Thymus (tissue), 11 donors: ENCODE measurements around the gene MYO1E. TPM values are rescaled to one million over a fixed set of nuclear protein-coding genes. Genes with fewer than 3 reads are reported as not detected.

Source experiments
- DNase-seq, 9 donors: peaks; one replicate each; pipeline ENCODE4 v3.0.0-alpha.2; 2013; ENCODE audit warnings: low spot score in 9 of 9, low read depth in 6 of 9, missing footprints in 1 of 9
- H3K27ac ChIP-seq, 2 donors: one replicate each; pipeline ENCODE4 v1.5.1; 2013; ENCODE audit warnings: control low read depth in 1 of 2, low read depth in 1 of 2, low read length in 1 of 2, mild to moderate bottlenecking in 1 of 2, moderate library complexity in 1 of 2
- H3K27me3 ChIP-seq, 2 donors: one replicate each; pipeline ENCODE4 v1.5.1; 2013; ENCODE audit warnings: low read length in 1 of 2; ENCODE audit not compliant: control insufficient read depth in 2 of 2, insufficient read depth in 1 of 2
- H3K36me3 ChIP-seq, 2 donors: one replicate each; pipeline ENCODE4 v1.5.1; 2013; ENCODE audit warnings: low read length in 1 of 2, mild to moderate bottlenecking in 1 of 2, moderate library complexity in 1 of 2; ENCODE audit not compliant: control insufficient read depth in 2 of 2, insufficient read depth in 2 of 2
- H3K4me1 ChIP-seq, 2 donors: one replicate each; pipeline ENCODE4 v1.5.1; 2013; ENCODE audit warnings: low read length in 2 of 2; ENCODE audit not compliant: control insufficient read depth in 2 of 2, insufficient read depth in 2 of 2
- H3K4me3 ChIP-seq, 2 donors: one replicate each; pipeline ENCODE4 v1.5.1; 2013; ENCODE audit warnings: low read length in 2 of 2, control low read depth in 1 of 2, mild to moderate bottlenecking in 1 of 2
- H3K9me3 ChIP-seq, 2 donors: one replicate each; pipeline ENCODE4 v1.5.1; 2013; ENCODE audit warnings: low read length in 1 of 2, mild to moderate bottlenecking in 1 of 2; ENCODE audit not compliant: control insufficient read depth in 2 of 2, insufficient read depth in 1 of 2
- WGBS: extraction: QIAGEN DNeasy Blood & Tissue Kit; methylation state at CpG from one replicate; pipeline ENCODE4 v1.1.7; 2013; 5-methylcytosine and 5-hydroxymethylcytosine counted together
- polyA plus RNA-seq: library from polyadenylated mRNA; stranded (reverse); fragments of 200-250 nt; gene quantifications from one replicate; pipeline ENCODE4 v1.2.3, GENCODE V29; 2013
- total RNA-seq: library from RNA; stranded (reverse); fragments of 120-200 nt; gene quantifications from one replicate; pipeline ENCODE4 v1.2.4, GENCODE V29; 2013
- donor health status: healthy.

The MYO1E gene
- total and polyA plus RNA-seq, 2 donors = 15.5 to 59.8 TPM

DNA sequence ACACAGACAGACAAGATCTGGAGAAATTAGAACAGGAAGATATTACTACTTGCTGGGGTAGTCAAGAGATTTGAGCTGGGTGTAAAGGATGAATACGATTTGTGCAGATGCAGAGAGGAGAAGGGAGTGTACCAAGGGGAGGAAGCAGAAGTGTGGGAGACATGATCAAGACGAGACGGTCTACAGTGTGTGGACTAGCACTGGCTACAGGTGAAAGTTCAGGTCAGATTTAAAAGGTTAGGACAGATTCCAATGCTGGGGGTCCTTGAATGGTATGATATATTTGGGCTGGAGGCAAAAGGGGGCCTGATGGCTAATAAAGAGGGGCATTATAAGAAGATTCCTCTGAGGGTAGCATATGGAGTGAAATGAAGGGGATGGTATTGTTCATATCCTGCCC lies 154.0 kb downstream of the MYO1E start:
- Histone ChIP-seq H3K27me3 (no peaks in the 10 kb centered on the region), H3K9me3 (no peaks in the 10 kb centered on the region), H3K36me3 (no peaks in the 10 kb centered on the region), H3K27ac (no peak overlapping the region), H3K4me1 (no peaks in the 10 kb centered on the region), H3K4me3 (no peak overlapping the region)
- DNase-seq = no peak
- WGBS = 92% methylated on average over 3 of the region's 3 CpGs

DNA sequence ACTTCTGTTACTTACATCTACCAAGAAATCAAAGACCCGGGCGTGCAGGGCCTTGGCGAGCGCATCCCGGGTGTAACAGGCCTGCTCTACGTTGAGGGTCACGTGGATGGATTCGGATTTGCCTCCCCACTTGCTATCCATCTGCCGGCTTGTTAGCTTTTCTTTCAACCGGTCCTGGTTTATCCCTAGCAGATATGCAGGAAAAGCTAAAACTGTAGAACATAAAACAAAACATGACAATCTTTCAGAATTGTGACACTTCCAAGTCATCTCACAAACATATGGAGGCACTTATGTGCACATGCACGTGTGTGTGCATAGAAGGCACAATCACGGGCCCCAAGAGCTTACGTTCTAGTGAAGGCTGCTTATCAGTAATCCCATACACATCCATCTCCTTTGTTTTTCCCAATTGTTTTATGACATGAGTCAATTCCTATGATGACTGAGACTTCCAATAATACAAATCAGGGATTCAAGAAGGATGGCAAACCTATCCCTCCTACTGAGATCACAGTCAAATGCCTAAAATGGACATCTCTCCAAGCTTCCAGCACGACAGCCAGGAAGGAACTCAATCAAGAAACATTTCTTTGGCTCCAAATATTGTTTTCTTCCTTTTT lies 154.7 kb downstream of the MYO1E start:
- no peak for DNase-seq
- no peak overlapping the region for H3K27ac ChIP-seq
- no peaks in the 10 kb centered on the region for H3K27me3 ChIP-seq
- no peaks in the 10 kb centered on the region for H3K4me1 ChIP-seq
- H3K4me3 ChIP-seq = no peak overlapping the region
- no peaks in the 10 kb centered on the region for H3K9me3 ChIP-seq
- no peaks in the 10 kb centered on the region for H3K36me3 ChIP-seq
- 93% methylated on average over 14 of the region's 14 CpGs for WGBS

DNA sequence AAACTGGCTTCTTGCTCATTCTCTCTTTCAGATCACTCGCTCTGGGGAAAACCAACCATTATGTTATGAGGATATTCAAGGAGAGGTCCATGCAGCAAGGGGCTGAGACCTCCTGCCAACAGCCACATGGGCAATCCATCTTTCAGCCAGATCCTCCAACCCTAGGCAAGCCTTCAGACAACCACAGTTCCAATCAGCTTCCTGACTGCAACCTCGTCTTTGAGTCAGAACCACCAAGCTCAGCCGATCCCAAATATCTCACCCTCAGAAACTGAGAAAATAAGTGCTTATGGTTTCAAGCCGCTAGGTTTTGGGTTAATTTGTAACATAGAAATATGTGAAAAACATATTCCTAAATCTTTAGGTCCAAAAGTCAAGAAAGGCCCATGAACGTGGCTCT lies 155.8 kb downstream of the MYO1E start:
- Histone ChIP-seq H3K27ac (no peak overlapping the region), H3K4me3 (no peak overlapping the region), H3K9me3 (no peaks in the 10 kb centered on the region), H3K27me3 (no peaks in the 10 kb centered on the region), H3K4me1 (no peaks in the 10 kb centered on the region), H3K36me3 (no peaks in the 10 kb centered on the region)
- WGBS = 95% methylated on average over 5 of the region's 5 CpGs
- DNase-seq = no peak

DNA sequence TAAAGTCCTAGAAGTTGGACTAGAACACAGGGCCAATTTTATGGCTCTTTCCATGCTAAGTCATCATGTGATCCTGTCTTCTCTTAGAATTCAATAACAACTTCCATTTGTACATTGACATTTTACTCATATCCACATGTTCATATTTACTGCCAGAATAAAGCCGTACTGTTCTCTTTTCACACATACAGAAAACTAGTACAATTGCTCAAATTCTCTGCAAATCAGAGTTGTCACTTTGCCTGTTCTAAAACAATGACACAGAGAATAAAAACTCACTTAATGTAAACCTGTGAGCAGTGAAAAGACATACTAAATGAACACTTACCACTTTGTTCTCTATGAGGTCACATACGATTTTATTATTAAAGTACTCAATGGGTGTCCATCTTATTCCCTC lies 162.5 kb downstream of the MYO1E start:
- H3K4me3 ChIP-seq = no peak overlapping the region
- no peaks in the 10 kb centered on the region for H3K9me3 ChIP-seq
- H3K4me1 ChIP-seq = no peaks in the 10 kb centered on the region
- H3K27me3 ChIP-seq = no peaks in the 10 kb centered on the region
- 97% methylated on average over 2 of the region's 2 CpGs for WGBS
- H3K36me3 ChIP-seq = no peaks in the 10 kb centered on the region
- H3K27ac ChIP-seq = no peak overlapping the region
- DNase-seq = no peak

DNA sequence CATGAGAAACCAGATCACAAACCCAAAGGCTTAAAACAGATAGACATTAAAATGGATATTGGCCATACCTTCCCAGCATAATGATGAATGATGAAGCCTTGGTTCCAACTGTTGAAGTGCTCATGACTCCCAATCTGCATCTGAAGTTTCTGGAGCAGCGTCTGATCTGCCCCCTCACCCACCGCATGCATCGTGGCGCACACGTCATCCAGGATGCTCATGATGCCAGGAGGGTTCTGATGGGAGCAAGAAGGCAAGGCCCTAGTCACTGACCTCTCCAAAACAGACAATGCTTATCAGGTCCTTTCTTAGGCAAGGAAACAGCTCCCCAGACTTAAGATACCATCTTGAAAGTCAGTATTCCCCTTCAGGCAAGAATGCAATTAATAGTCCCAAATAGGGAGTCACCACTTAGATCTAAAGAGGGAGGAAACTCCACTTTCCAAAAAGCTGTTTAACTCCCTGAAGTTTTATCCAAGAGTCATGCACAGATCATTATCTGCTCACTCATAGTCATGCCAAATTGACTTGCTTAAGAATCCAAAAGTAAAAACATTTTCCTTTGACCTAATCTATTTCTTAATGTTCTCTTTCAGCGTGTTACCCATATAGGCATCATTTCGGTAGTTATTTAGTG lies 163.9 kb downstream of the MYO1E start:
- WGBS = 97% methylated on average over 7 of the region's 7 CpGs
- Histone ChIP-seq H3K27me3 (no peaks in the 10 kb centered on the region), H3K4me3 (no peak overlapping the region), H3K27ac (no peak overlapping the region), H3K4me1 (no peaks in the 10 kb centered on the region), H3K9me3 (no peaks in the 10 kb centered on the region), H3K36me3 (no peaks in the 10 kb centered on the region)
- no peak for DNase-seq

DNA sequence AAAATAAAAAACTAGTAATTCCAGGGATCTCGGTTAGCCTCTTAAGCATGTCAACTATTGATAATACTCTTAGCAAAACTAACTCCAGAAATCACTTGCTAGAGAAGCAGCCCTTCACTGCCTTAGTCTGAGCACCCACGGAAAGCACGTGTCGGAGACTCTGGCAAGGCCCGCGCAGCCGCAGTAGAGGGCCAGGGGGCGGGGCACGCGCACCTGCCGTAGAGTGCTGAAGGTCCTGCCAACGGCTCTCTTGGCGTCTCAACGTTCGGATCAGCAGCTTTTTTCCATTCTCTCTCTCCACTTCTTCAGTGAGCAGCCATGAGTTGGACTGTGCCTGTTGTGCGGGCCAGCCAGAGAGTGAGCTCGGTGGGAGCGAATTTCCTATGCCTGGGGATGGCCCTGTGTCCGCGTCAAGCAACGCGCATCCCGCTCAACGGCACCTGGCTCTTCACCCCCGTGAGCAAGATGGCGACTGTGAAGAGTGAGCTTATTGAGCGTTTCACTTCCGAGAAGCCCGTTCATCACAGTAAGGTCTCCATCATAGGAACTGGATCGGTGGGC lies 166.0 kb downstream of the MYO1E start, which contains the start of gene LDHAL6B:
TSS of gene LDHAL6B (plus strand) at position 221 of the 561 bp plus-strand sequence. CDS start at position 319, 98 bp downstream.
- Histone ChIP-seq H3K9me3 (no peaks in the 10 kb centered on the region), H3K27me3 (no peaks in the 10 kb centered on the region), H3K4me1 (no peaks in the 10 kb centered on the region), H3K4me3 (no peak within 1 kb of the TSS), H3K36me3 (no peaks in the 10 kb centered on the region), H3K27ac (no peak within 1 kb of the TSS)
- DNase-seq = no peak
- WGBS = 96% methylated on average over 30 of the region's 30 CpGs

DNA sequence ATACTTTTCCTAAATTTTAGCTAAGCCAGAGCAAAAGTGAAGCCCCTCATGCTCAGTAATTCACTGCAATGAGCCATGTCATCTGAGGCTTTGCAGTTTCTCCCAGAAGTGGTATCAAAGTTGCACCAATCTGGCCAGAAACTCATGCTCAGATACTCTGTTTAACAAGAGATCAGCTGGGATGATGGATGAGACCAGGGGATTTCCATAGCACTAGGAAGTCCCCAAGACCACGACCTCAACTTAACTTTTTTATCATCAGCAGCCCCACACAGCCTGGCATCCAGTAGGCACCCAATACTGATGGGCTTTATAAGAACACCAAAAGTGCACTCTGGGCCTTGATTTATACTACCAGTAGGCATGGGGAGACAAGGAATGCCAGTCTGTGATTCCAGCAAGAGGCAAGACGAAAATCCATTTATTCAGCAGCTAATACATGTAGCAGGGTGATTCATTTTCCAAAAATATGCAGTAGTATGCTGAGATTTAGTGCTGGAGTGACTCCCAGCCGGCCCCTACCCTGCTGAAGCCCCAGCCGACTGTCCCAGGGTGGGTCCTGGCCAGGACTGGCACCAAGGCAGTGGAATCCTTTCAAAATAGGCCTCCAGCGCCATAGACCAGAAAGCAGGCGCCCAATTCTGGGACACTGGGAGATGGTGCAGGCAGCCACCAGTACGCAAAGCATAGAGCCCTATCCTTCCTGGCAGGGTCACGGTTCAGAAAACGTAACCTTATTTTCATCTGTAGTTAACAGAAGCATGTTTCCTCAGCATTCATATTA lies 166.6 kb downstream of the MYO1E start:
- no peaks in the 10 kb centered on the region for H3K4me1 ChIP-seq
- WGBS = 84% methylated on average over 9 of the region's 9 CpGs
- no peaks in the 10 kb centered on the region for H3K27me3 ChIP-seq

DNA sequence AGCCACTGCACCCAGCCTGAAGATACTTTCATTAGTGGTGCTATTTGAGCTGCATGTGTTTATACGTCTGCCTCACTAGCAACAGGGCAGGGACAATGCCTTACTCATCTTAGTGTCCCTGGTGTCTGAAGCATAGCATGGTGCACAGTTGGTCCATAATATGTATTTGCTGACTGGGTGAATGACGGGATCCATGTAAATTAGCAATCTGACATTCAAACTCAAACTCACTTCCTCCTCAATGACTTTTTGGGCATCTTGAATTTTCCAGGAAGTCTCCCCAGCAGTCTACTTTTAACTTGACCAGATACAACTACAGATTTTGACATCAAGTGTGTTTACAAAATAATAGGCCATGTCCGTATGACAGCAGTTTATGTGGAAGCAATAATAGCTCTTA lies 169.0 kb downstream of the MYO1E start:
- Histone ChIP-seq H3K27me3 (no peaks in the 10 kb centered on the region), H3K9me3 (no peaks in the 10 kb centered on the region), H3K27ac (no peak overlapping the region), H3K36me3 (no peaks in the 10 kb centered on the region), H3K4me3 (no peak overlapping the region), H3K4me1 (no peaks in the 10 kb centered on the region)
- 93% methylated on average over 3 of the region's 3 CpGs for WGBS
- no peak for DNase-seq

More for the DNA sequence above, 166.6 kb downstream of the MYO1E start:
- Histone ChIP-seq H3K27ac (no peak overlapping the region), H3K9me3 (no peaks in the 10 kb centered on the region), H3K36me3 (no peaks in the 10 kb centered on the region), H3K4me3 (no peak overlapping the region)
- DNase-seq = no peak

DNA sequence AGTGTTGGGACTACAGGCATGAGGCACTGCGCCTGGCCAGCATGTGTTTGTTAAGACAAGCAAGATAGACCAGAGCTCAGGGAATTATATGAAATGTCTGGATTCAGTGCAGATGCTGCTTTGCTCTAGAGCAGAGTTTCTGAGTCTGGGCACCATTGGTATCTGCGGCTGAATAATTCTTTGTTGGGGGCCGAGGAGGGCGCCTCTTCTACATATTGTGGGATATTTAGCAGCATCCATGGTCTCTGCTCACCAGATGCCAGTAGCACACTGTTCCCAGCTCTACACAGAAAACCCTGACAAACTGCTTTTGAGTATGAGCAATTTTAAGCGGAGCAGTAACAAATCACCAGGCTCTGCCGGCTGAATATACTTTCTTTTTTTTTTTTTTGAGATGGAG lies 169.7 kb downstream of the MYO1E start:
- Histone ChIP-seq H3K9me3 (no peaks in the 10 kb centered on the region), H3K27ac (no peak overlapping the region), H3K4me1 (no peaks in the 10 kb centered on the region), H3K4me3 (no peak overlapping the region), H3K27me3 (no peaks in the 10 kb centered on the region), H3K36me3 (no peaks in the 10 kb centered on the region)
- WGBS = 98% methylated on average over 6 of the region's 6 CpGs
- DNase-seq = no peak
